Activated CD8-positive, alpha-beta memory T cell treated with anti-CD3 and anti-CD28 coated beads, Interleukin-2, amount 50 U/mL, for 48 hours (primary cell): ENCODE measurements around the gene SMAD9.

ENCODE experiments used
- DNase-seq: peaks from one replicate; pipeline ENCODE4 v3.0.0-alpha.2; 2020

Gene SMAD9

DNA sequence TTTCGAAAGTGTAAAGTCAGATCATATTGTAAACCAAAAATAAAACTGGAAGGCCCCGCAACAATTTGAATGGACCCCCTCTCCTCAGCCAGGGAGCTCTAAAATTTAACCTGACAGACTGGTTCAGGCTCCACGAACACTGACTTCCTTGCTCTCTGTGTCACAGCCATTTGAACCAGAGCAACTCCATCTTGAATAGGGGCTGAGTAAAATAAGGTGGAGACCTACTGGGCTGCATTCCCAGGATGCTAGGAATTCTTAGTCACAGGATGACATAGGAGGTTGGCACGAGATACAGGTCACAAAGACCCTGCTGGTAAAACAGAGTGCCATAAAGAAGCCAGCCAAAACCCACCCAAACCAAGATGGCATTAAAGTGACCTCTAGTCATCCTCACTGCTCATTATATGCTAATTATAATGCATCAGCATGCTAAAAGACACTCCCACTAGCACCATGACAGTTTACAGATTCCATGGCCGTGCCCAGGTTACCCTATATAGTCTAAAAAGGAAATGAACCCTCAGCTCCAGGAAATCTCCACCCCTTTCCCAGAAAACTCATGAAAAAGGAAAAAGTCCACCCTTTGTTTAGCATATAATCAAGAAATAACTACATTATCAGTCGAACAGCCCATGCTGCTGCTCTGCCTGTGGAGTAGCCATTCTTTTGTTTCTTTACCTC lies 57.9 kb downstream of the SMAD9 start:
- no peak for DNase-seq

DNA sequence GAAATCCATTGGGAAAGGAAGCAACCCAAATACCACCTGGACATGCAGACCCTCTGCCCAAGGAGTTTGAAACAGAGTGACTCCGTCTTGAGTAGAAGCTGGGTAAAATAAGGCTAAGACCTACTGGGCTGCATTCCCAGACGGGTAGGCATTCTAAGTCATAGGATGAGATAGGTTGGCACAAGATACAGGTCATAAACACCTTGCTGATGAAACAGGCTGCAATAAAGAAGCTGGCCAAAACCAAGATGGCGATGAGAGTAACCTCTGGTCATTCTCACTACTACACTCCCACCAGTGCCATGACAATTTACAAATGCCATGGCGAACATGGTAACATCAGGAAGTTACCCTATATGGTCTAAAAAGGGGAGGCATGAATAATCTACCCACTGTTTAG lies 60.8 kb downstream of the SMAD9 start:
- no peak for DNase-seq

DNA sequence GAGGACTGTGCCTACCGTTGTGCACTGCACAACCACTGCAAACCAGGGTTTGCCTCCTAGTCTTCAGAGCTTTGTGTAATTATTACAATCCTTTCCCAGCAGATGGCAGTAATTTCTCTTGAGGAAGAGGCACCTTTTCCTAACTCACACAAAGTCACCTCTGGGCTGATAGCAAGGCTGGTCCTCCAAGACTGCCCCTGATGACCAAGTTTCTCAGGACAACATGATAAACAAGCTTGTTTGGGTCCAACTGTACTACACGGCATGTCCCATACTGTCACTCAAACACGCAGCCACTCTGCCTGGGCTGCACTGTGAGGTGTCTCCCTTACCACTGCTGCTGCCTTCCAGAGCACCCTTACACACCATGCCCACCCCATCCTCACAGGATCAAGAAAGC lies 61.7 kb downstream of the SMAD9 start:
- no peak for DNase-seq

DNA sequence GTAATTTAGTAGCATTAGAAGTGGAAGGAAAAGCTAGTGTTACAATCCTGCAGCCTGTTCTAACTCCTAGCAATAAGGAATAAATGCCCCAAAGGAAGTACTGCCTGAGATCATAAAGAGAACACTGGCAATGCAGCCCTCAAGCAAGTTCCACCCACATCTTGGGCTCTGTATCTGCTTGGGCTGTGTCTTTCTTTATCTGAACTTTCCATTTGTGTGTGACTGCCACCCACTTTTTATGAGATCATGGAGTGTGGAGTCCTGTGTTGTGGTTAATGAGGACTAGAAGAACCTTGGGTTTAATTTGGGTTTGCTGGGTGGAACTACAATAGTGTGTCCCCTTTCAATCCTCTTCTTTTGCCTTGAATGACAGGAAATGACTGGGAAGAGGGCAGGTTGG lies 62.8 kb downstream of the SMAD9 start:
- DNase-seq: no peak

DNA sequence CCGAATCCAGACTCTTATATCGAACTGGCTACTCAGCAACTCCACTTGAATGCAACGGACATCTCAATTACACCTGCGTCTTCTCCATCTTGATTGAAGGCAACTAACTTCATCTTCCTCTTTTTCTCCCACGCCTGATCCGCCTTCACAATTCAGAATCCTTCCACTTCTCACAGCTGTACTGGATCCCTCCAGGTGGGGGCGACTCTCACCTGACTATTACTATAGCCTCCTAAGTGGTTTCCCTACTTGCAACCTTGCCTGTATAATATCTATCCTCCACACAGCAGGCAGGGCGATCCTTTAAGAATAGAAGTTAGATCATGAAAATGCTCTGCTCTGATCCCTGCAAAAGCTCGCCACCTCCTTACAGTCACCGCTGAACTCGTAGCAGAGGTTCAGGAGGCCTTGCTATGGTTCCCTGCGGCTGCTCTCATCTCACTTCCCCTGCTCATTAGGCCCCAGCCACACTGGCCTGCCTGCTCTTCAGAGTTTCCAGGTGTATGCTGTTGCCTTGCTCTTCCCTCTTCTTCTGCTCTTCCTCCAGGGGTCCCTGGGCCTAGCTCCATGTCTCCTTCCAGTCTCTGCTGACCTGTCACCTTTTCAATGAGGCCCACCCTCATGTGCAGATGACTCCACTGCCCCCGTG lies 69.1 kb downstream of the SMAD9 start:
- DNase-seq: no peak

DNA sequence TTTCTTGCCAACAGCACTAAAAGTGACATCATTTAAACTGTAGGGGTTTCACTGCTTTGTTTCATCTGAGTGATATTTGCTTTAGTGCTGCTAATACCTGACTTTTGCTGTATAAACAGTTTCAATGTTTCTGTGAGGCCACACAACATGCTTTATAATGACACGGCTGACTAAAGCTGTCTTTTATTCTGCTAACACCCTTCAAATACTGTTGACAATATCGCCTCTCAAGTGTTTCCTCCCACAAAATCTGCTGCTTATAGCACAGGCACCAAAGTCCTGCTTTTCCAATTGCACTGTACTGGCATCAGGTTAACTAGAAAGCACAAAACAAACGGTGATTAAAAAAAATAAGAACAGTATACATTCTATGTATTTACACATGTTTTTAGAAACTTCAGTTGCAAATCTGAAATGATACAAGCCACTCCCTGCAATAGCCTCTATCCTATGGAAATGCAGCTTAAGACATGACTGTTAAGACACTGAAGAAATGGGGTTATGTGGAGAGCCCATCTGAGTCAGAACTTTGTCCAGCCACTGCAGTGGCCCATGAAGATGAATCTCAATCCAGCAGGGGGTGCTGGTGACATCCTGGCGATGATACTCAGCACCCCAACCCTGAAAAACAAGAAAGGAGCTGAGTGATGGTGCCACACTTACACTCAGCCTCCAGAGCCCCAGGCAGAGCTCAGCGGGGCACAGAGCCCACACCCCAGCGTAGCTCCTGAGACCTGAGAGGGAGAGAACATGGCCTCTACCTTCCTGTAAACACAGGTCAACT lies 71.6 kb downstream of the SMAD9 start:
- no peak for DNase-seq

DNA sequence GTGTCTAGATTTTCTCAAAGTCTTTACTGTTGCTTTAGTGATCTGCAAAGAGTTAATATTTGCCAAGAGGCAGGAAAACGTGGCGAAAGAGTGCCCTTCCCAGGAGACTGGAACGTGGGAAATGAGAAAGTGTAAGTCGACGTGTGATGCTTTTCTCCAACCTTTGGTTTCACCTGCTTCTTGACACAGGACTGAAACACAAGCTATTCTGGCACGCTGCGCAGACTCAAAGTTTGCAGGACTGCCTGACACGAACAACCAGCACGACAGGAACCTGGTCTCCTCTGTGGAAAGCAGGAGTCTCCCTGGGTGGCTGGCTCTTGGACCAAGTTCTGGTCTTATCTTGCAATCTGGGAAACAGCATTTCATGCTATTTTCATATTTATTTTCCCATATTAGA lies 72.4 kb downstream of the SMAD9 start:
- no peak for DNase-seq

DNA sequence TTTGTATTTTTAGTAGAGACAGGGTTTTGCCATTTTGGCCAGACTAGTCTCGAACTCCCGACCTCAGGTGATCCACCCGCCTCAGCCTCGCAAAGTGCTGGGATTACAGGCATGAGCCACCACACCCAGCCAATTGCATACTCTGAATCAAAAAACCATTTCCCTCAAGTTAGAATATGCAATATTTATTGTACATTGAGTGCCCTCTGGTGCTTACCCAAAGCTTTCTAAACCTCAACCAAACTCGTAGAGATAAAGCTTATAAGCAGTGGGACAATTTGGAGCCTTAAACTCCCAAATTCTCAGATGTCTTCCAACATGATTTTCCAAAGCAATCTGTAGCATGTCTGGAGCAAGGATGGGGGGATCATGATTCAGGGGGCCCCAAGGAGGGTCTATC lies 78.6 kb downstream of the SMAD9 start:
- DNase-seq: no peak

DNA sequence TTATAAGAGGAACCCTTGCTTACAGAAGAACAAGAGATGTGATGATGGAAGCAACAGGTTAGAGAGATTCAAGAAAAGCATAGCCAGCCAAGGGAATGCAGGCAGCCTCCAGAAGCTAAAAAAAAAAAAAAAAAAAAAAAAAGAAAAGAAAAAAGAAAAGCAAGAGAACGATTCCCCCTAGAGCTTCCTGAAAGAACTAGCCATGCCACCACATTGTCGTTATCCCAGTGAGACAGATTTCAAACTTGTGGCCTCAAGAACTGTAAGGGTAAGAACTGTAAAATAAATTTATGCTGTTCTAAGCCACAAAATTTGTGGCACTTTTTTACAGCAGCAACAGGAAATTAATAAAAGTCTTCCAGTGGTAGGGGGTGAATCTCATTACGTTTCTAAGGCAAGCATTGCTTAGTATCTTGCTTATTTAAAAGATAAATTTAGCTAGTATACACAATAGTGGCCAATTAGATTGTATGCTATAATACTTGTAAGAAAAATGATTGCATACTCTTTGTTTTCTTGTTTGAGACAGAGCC lies 79.3 kb downstream of the SMAD9 start:
- DNase-seq: no peak

DNA sequence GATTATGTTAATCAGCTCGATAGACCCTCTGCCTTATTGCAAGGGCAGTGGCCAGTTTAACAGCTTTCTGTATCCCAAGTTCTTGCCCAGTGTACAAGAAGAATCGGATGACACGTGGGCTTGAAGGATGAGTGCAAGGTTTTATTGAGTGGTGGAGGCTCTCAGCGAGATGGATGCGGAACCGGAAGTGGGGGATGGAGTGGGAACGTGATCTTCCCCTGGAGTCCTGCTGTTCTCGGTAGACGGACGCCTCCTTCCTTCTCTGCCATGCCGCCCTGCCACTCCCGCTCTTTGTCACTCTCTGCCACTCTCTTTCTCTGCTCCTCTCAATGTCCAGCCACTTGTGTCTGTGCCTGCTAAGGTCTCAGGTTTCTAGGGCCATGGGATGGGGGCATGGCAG lies 80.1 kb downstream of the SMAD9 start:
- DNase-seq: no peak

DNA sequence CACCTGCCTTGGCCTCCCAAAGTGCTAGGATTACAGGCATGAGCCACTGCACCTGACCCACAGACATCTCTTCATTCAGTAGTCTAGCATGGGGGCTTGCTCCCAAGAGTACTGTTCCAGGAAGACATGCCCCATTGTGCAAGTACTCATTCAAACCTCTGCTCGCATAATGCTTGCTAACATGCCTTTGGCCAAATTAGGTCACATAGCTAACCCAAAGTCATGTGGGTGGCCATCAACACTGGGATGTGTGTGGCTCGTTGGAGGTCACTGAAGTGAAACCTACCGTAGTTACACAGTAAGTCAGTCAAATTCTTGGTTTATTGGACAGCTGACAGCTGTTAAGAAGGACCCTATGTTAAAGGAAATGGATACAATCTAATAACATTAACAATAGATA lies 80.8 kb downstream of the SMAD9 start:
- no peak for DNase-seq

DNA sequence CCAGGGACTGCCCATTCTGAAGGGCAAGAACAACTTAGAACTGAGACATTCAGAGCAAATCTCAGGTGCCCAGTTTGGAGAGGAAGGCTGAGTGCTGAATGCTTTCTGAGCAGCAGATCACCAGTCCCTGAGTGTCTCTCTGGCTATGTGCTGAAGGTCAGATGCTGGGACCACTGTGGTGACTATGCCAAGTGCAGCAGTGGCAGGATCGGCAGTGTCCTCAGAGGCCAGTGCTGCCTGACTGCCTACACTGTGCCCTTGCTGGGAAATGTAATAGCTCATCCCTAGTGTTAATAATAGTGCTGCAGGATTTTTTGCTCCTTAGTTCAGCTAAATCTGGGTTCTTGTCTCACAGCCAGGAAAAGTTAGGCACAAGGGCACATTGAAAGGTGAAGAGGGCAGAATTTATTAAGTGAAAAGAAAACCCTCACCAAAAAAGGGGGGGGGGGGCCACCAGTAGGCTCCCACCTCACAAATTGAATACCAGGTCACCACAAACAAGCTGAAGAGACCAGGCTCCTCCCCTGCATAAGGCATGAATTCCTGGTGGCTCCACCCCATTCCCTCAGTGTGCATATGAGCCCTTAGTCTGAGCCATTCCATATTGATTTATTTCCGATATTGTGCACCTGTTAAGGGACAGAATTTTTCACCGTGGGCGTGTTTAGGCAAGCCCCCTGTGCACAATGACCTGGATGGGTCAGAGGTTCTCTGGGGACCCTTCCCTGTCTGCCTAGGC lies 82.5 kb downstream of the SMAD9 start:
- no peak for DNase-seq

DNA sequence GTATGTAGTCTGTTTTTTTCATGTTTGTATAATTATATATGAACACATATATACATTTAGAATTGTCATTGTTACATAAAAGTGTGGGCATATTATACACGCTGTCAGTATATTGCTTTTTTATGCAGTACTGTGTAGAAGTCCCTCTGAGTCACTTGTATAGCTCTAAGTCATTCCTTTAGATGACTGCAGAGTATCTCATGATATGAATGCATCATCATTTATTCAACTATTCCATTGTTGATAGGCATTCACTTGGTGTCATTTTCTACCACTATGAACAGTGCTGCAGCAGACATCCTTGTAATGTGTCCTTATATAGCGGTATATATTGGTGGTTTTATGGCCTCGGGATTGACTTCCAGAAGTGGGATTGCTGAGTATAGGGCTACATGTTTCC lies 85.7 kb downstream of the SMAD9 start:
- DNase-seq: no peak

DNA sequence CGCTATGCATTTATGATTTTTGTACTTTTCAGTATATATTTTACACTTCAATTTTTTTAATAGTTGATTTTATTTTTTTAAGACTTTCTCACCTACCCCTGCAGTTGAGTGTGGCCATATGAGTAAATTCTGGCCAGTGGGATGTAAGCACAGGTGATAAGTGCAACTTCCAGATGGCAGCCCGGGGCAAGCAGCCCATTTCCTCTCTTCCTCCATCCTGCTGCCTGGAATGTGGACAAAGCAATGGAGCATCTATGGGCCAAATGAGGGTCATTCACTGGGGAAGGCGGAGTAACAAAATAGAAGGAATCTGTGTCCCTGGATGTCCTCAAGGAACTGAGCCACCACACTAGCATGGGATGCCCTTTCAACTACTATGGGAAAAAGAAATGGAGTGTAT lies 88.7 kb downstream of the SMAD9 start:
- no peak for DNase-seq

DNA sequence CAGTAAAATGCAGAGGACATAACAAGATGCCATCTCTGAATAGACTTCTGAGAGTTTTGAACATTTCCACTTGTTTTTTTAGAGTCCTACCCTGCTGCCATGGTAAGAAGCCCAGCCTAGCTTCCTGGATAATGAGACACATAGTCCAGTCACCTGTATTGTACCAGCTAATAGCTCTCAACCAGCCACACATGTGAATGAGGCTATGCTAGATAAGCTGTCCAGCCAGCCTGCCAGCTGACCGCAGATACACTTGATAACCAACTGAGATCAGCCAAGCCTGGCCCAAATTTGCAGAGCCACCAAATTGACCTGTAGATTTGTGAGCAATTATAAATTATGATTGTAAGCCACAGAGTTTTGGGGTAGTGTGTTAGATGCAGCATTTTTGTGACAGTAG lies 90.3 kb downstream of the SMAD9 start:
- DNase-seq: no peak

DNA sequence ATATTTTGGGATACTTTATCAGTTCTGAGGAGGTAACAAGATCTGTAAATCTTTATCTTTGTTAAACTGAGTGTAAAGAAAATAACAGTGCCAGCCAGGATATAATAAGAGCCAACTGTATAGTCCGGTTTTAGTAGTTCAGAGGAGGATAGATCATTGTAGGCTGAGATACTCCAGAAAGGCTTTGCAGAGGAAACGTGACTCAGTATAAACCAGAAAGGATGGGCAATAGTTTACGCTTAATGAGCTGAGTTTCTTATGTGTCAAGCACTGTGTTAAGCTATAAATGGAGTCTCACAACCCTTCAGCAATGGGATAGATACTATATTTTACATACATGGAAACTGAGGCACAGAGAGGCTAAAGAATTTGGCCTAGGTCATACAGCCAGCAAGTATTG lies 97.3 kb downstream of the SMAD9 start:
- DNase-seq: no peak

DNA sequence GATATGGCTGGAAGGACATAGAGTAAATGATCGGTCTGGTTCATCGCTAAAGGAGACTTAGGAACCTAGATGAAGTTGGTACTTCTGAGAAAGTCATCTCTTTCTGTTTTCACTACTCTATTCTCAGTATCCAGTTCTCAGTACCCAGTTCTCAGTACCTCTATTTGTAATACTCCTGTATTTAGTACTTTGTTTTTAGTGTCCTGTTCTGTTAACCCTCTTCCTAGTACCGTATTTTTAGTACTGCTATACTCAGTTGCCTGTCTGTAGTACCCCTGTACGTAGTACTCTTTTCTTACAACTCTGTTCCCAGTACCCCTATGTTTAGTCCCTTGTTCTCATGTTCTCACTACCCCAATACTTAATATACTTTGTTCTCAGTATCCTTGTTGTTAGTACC lies 99.8 kb downstream of the SMAD9 start:
- DNase-seq: no peak

DNA sequence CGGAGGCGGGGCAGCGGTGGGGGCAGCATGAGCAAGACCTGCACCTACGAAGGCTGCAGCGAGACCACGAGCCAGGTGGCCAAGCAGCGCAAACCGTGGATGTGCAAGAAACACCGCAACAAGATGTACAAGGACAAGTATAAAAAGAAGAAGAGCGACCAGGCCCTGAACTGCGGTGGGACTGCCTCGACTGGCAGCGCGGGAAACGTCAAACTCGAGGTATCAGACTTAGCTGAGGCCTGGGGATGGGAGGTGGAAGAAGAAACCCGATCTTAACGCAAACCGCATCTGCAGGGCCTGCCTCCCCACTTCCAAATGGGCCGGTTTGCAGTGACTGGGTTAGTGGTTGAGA lies 100.3 kb downstream of the SMAD9 start:
- peak; percentile 69 for DNase-seq

DNA sequence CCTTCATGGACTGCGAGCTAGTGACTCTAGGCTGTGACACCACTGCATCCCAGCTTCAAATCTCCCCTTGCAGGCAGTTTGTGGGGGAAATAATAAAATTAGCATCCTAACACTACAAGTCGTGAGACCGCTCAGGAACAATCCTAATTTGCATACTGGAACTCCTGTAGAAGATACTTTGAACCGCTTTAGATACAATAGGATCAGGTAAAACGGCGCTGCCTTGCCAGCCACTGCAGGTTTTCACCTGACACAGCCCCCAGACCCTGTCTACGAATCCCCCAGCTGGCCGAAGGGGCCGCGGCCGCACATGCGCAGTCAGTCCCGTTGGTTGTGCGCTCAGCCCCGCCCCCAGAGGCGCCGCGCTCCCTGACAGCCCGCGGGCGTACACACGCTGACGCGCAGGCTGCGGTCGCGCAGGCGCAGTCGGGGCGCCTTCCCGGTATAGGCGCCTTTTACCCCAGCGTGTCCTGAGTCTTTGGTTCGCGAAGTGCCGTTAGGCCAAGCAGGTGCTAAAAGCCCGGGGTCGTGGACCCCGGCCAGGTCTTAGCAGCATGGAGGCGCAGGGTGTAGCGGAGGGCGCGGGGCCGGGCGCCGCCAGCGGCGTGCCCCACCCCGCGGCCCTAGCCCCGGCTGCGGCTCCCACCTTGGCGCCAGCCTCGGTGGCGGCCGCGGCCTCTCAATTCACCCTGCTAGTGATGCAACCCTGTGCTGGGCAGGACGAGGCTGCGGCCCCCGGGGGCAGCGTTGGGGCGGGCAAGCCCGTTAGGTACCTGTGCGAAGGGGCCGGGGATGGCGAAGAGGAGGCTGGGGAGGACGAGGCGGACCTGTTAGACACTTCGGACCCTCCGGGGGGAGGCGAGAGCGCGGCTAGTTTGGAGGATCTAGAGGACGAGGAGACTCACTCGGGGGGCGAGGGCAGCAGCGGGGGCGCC lies 101.0 kb downstream of the SMAD9 start, which contains the start of gene RFXAP:
RFXAP (plus strand) TSS at position 419 of the 935 bp plus-strand sequence; CDS start at position 555, 136 bp downstream.
- peak; percentile 97 for DNase-seq

DNA sequence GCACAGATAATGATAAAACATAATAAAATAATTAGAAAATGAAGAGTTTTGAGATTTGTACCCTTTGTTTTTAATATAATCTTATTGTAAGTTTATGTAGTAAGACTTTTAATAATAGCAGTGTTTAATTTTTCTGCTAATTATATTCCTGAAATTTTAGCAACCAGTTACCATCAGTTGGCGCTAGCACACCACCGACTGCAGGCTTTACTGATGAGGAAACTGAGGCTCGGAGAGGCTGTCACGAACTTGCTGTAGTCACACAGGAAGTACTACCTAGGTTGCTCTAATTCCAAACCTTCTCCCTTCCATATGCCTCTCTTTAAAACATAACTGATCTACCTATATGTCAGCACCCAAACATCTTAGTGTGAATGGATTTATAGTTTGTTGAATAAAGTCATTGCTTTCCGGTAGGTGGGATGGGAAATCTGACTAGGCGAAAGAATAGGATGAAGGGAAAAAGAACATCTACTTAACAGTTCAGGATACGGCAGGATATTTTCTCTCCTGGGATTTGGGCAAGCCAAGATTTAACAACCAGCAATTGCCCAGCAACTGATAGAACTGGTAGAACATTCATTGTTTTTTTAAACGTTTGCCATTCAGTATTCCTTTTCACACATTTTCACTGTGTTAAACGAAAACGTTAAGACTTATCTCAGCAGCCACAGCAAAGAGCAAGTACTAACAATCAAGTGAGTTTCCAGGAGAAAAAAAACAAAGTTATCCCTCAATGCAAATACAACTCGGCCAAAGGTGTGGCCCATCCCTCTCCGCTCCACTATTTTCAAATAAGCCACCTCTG lies 101.8 kb downstream of the SMAD9 start:
- no peak for DNase-seq

DNA sequence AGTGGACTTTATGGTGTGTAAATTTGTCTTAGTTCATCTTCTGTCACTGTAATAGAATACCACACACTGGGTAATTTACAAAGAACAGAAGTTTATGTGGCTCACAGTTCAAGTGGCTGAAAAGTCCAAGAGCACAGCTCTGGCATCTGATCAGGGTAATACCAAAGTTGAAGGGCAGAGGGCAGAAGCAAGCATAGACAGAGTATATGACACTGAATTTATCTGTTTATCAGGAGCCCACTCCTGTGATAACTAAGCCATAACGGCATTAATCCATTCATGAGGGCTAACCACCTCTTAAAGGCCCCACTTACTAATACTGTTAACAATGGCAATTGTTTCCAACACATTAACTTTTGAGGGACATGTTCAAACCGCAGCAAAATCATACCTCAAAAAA lies 105.0 kb downstream of the SMAD9 start:
- DNase-seq: no peak
